NCI-H2107 (cell line): Measurements from ENCODE around the gene INAFM2.
A peak's percentile ranks its signal among the peaks of the same experiment; 100 is the strongest.

ENCODE experiments used
- DNase-seq: peaks from one replicate; lab custom pipeline; 2025; lab: John Stamatoyannopoulos, UW

INAFM2 gene

DNA sequence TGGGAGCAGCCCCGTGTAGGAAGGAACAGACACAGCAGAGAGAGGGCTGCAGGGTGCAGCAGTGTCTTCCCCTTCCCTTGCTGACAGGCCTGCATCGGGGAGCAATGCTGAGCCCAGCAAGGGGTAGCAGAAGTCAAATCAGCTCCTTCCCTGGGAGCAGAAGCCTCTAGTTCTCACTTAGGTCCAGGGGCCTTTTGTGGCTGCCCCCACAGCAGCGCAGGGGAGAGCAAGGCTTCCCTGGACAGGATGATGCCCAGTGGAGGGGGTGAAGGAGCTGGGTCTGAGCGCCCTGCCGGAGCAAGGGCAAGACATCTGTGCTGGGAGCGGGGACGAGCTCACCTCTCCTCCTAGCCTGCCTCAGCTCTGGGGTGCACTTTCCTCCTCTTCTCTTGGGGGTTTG is 16.6 kb upstream of the INAFM2 start:
- DNase-seq: no peak

GRCh38 chr15:40307421-40308211 is 15.9 kb upstream of the INAFM2 start, which contains the start of gene PLCB2:
Gene PLCB2, minus strand, starts transcription at chr15:40307935. Its CDS starts 263 bp downstream, at chr15:40307672.
- DNase-seq: no peak

DNA sequence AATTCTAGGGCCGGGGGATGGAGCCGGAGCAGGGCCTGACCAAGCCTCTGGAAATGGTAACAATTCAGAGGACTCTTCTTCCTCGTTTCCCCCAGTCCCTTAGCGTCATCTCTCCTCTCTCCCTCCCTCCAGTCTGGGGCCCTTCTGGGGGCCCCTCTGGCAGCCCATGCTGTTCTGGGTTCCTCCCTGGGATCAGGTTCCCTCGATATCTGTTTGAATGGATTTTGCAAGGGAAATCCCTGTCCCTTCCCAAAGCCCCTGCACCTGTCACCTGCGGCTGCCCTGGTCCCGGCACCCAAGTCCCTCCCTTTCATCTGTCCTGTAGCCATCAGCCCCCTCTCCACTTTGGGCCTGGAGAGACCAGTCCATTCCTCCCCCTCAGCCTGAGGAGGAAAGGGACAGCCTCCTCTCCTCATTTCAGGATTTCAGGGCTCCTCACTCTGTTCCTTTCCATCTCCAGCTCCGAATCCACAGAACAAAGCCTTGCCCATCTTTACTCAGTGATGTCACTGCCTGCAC is 14.1 kb upstream of the INAFM2 start:
- no peak for DNase-seq

GRCh38 chr15:40310001-40310959 is 13.2 kb upstream of the INAFM2 start:
- no peak for DNase-seq

GRCh38 chr15:40310993-40311392 is 12.5 kb upstream of the INAFM2 start:
- DNase-seq: no peak

- no peak for DNase-seq
These were observed 10.9 kb upstream of the INAFM2 start for GRCh38 chr15:40312370-40313158.

- peak; percentile 40 for DNase-seq
These were observed 9.7 kb upstream of the INAFM2 start for GRCh38 chr15:40313531-40314398.

GRCh38 chr15:40314723-40315276 is 8.7 kb upstream of the INAFM2 start:
- DNase-seq: no peak

DNA sequence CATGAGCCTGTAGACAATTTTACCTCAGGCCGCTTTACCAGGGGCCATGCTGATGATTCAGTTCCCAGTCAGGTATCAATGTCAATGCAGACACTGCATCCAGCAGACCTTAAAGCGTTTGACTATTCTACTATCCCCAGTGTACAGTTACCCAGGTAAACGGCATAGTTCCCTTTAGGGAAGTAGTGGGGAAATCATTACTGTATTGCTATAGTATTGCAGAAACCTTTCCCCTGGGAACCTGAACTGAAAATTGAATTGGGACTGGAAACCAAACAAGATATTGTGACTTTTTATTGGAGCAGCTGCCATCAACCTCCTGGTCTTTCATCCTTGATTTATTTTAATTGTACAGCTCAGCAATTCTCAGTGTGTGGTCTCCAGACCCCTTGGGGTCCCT is 6.6 kb upstream of the INAFM2 start:
- DNase-seq: no peak

GRCh38 chr15:40317580-40317979 is 5.9 kb upstream of the INAFM2 start:
- DNase-seq: no peak

GRCh38 chr15:40320409-40320808 is 3.1 kb upstream of the INAFM2 start:
- no peak for DNase-seq

GRCh38 chr15:40320931-40321371 is 2.5 kb upstream of the INAFM2 start:
- DNase-seq: no peak

DNA sequence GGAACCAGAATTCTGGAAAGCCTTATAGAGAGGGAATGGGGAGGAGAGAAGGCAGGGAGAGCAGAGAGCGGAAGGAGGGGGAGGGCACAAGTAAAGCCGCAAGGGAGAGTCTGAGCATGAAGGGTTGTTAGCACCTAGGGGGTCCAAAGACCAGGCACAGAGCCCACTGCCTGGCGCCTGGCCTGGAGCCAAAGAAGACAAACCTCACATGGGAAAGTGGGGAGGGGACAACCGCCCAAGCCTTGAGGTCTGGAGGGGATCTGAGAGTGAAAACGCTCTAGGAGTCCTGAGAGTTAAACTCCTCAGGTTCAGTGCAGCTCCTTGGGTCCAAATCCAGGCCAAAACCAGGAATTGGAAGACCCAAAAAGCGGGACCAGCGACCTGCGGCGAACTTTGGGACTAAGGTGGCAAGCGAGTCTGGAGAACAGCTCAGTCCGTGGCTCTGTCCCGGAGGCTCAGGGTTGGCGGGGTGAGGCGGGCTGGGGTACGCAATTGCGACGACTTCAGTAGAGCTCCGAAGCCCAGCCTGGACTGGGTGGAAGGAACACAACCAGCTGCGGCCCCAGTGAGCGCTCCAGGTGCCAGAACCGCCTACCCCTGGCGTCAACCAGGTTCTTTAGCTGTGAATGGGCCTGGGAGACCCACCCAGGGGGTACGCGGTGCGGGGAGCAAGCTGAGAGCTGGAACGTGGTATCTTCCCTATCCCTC is 807 bp upstream of the INAFM2 start:
- no peak for DNase-seq

- DNase-seq: no peak
These were observed 753 bp downstream of the INAFM2 start for GRCh38 chr15:40323953-40324937.

GRCh38 chr15:40325188-40325587 is 1.7 kb downstream of the INAFM2 start:
- DNase-seq: no peak

DNA sequence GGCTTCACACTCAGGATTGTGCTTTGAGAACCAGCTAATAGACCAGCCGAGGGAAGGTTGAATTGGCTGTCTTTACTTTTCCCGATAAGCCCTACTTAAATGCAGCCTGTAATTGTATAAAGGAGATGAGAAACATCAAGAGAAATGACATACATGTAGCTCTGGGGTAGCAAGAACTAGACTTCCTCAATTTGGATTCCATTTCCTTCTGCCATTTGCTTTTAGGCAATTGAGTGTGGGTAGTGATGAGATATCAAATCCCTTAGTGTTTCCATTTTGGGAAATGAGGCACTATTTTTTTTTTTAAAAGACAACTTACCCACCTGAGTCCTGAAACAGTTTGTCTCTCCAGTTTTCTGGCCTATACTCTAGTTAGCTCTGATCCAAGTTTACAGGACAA is 2.2 kb downstream of the INAFM2 start:
- DNase-seq: no peak

DNA sequence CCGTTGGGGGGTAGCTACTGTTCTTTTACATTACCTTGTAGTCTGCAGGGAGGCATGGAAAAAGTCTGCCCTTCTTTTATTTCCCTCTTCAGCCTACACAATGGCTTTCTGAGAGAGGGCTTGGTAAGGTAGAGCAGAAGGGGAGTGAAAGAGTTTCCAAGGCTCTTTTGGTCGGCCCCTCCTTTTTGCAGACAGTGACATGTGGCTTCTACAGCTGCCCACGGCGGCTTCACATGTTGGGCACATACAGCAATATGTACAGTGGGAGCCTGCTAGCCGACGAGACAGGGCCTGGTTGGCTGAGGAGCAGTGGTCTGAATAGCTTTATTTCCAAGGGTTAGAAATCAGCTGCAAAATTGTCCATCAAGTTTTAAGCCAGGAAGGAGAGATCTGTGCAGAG is 4.0 kb downstream of the INAFM2 start:
- no peak for DNase-seq

- DNase-seq: no peak
These were observed 4.7 kb downstream of the INAFM2 start for GRCh38 chr15:40328176-40328575.

- no peak for DNase-seq
These were observed 5.3 kb downstream of the INAFM2 start for GRCh38 chr15:40328751-40329150.
